Breast epithelium (tissue), 3 donors: ENCODE data around the gene NECAB3.

Experiments used
- POLR2A ChIP-seq: fragments of 450-650 bp; IDR thresholded peaks from one replicate; pipeline ENCODE4 v1.6.1; 2016; ENCODE audit warnings: antibody characterized with exemption, mild to moderate bottlenecking, moderate library complexity
- TF ChIP-seq, protein P1 (sequence below), 3 donors: fragments of 450-650 bp; IDR thresholded peaks; one replicate each; pipeline ENCODE4 v1.5.1; 2016 to 2017; ENCODE audit warnings: antibody characterized with exemption in 3 of 3, mild to moderate bottlenecking in 3 of 3, moderate library complexity in 3 of 3

DNA sequence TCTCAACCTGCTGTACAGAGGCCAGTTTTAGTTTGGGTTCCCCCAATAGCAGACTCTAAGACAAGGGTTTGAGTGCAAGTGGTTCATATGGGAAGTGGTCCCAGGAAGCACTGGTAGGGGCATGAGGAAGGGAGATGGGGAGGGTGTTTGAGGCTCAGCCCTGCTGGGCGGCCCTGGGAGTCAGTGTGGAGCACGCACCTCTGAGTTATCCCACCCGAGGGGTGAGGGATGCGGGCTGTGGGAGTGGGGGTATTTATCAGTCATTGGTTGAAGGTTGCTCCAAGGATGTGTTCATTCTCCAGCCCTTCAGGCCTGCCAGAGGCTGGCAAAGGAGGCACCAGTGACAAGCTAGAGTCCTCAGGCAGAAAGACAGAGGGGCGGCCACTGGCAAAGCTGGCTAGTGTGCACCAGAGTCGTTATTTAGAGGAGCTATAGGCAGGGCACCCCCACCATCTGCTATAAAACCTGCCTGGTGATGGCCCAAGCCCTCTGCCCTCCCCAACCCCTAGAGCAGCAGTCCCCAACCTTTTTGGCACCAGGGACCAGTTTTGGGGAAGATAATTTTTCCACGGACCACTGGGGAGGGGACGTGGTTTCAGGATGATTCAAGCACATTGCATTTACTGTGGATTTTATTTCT, 29.4 kb upstream of the NECAB3 start:
- TF ChIP-seq, protein P1, sequence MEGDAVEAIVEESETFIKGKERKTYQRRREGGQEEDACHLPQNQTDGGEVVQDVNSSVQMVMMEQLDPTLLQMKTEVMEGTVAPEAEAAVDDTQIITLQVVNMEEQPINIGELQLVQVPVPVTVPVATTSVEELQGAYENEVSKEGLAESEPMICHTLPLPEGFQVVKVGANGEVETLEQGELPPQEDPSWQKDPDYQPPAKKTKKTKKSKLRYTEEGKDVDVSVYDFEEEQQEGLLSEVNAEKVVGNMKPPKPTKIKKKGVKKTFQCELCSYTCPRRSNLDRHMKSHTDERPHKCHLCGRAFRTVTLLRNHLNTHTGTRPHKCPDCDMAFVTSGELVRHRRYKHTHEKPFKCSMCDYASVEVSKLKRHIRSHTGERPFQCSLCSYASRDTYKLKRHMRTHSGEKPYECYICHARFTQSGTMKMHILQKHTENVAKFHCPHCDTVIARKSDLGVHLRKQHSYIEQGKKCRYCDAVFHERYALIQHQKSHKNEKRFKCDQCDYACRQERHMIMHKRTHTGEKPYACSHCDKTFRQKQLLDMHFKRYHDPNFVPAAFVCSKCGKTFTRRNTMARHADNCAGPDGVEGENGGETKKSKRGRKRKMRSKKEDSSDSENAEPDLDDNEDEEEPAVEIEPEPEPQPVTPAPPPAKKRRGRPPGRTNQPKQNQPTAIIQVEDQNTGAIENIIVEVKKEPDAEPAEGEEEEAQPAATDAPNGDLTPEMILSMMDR (IDR thresholded peaks at IDR 0.05) = no peak
- TF ChIP-seq POLR2A = no peak
